HG02759 (cell line): ENCODE measurements around the gene DUSP16.
"Not testable (repeated sequence)": the region's sequence is repeated elsewhere in the genome, so short reads cannot be mapped to it uniquely, and the experiment has no call there.

ENCODE experiments used
- ATAC-seq: cut with Tn5 transposase; IDR thresholded peaks from one replicate; pipeline ENCODE4 v1.9.1; 2021; ENCODE audit warnings: mild to moderate bottlenecking, moderate library complexity; ENCODE audit not compliant: unreplicated experiment

Gene DUSP16, protein sequence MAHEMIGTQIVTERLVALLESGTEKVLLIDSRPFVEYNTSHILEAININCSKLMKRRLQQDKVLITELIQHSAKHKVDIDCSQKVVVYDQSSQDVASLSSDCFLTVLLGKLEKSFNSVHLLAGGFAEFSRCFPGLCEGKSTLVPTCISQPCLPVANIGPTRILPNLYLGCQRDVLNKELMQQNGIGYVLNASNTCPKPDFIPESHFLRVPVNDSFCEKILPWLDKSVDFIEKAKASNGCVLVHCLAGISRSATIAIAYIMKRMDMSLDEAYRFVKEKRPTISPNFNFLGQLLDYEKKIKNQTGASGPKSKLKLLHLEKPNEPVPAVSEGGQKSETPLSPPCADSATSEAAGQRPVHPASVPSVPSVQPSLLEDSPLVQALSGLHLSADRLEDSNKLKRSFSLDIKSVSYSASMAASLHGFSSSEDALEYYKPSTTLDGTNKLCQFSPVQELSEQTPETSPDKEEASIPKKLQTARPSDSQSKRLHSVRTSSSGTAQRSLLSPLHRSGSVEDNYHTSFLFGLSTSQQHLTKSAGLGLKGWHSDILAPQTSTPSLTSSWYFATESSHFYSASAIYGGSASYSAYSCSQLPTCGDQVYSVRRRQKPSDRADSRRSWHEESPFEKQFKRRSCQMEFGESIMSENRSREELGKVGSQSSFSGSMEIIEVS

DNA sequence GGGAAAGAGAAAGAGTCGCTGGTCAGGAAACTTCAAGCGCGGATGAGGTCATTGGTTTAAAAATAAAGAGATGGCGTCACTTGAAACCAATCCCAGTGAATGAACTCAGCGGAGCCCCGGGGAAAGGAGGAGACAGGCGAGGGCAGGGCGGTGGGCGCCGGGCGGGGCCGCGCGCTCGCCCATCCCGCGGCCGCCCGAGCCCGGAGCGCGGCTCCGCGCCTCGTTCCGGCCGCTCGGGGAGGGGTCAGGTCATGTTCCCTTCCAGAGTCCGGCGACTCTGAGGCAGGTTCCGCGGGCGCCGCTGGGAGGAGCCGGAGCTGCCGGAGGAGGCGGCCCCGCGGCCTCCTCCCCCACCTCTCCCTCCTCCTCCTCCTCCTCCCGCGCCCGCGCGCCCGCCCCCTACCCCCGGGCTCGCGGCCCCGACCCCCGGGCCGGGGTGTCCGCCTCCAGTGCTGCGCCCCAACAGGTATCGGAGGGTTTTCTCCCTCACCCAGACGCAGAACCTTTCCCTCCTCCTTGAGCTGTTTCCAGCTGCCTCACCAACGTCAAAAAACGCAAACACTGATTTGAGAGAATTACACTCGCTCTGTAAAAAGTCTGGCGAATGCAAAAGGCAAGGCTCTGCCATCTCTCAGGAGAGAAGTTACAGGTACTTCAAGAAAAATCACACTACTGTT lies at the start of gene DUSP16:
Gene DUSP16 (minus strand): TSS at position 279 of the 677 bp plus-strand sequence. CDS start 41,765 bp downstream, outside the sequence.
- ATAC-seq: peak; percentile 80

- ATAC-seq: no peak
Observed at GRCh38 chr12:12612358-12612757, 49.7 kb upstream of the DUSP16 start.

DNA sequence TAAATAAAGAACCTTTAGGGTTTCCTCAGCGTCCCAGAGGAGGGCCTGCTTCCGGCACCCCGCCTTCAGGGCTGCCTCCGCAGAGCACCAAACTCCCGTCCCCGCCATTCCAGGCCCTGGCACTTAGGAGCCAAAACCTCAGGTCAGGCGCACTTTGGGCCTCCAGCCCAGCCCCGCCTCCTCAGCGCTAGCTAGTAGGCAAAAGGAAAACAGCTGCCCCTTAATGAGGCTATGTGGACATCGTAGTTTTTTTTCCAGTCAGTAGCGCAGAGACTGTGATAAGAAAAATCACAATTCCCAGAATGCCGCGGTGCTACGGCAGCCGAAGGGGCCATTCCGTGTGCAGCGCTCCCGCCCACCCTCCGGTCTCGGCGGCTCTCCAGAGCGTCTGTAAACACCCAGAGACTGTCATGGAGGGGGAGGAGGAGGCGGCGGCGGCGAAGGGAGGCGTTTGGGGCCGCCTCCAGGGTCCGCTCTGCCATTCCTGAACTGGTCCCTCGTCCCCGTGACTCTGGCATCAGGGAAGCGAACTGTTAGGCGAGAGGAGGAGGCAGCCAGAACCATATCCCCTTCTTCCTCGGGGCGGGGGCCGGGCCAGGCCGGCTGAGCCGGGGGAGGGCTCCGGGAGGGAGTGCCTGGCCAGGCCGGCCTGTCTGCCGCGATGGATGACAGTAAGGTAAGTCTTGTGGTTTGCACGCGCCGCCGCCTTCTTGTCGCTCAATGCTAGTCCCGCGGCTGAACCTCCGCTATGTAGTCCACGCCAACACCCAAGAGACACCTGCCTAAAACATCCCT lies 49.0 kb upstream of the DUSP16 start, which contains the start of gene CREBL2:
Gene CREBL2 (plus strand): TSS at position 365 of the 795 bp plus-strand sequence. CDS start 297 bp downstream, at position 662.
- ATAC-seq: peak; percentile 84

- ATAC-seq: no peak
Observed at GRCh38 chr12:12610711-12611110, 48.0 kb upstream of the DUSP16 start.

- no peak for ATAC-seq
Observed at GRCh38 chr12:12609692-12610091, 47.0 kb upstream of the DUSP16 start.

GRCh38 chr12:12608557-12608957 lies 45.9 kb upstream of the DUSP16 start:
- no peak for ATAC-seq

DNA sequence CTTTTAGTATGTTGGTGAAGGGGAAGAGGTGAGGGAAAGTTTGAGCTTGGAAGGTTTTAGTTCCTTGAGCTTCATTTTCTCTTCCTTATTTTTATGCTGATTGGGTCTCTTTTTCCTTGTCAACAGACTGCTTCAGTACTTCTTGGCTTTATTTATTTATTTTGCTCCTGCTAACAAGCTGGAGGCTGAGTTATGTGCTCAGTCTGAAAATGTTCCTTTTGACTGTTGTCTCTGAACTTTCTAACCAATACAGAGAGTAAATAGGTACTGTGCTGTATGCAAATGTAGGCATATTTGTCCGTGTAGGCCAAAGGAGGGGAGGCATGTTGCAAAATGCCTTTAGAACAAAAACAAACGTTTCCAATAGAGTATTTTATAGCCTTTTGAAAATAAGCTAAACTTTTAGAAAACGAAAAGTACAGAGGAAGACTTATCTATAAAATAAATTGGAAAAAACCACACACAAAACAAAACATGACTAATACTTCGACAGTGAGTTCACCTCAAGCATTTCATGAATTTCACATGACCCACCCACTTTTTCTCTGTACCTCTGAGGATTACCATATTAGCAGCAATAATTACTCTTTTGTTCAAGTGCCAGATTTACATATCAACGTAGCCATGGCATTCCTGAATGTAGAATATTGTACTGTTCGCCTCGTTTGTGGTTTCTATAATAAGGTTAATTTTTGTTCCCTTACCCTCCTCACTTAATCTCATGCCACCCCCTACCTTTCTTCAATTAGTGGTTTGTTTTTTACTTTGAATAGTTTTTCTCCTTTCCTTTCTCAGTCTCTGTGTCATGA lies 44.3 kb upstream of the DUSP16 start:
- ATAC-seq: no peak

- no peak for ATAC-seq
Observed at GRCh38 chr12:12604740-12605139, 42.1 kb upstream of the DUSP16 start.

DNA sequence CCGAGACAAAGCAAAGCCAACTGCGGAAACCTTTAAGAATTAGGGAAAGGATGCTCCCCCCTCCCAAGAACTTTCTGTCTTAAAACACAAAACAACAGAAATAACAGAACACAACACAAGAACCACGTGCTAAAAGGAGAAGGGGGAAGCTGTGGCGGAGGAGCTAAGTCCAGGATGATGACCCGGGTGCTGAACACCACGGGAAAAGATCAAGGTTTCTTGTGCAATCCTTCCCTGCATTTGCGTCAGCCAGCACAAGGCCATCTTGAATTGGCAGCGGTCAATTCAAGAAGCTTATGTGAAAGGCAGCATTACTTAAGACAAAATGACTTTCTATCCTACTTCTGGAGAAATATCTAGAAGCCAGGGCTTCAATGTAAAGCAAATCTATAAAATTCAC lies 38.0 kb upstream of the DUSP16 start:
- no peak for ATAC-seq

DNA sequence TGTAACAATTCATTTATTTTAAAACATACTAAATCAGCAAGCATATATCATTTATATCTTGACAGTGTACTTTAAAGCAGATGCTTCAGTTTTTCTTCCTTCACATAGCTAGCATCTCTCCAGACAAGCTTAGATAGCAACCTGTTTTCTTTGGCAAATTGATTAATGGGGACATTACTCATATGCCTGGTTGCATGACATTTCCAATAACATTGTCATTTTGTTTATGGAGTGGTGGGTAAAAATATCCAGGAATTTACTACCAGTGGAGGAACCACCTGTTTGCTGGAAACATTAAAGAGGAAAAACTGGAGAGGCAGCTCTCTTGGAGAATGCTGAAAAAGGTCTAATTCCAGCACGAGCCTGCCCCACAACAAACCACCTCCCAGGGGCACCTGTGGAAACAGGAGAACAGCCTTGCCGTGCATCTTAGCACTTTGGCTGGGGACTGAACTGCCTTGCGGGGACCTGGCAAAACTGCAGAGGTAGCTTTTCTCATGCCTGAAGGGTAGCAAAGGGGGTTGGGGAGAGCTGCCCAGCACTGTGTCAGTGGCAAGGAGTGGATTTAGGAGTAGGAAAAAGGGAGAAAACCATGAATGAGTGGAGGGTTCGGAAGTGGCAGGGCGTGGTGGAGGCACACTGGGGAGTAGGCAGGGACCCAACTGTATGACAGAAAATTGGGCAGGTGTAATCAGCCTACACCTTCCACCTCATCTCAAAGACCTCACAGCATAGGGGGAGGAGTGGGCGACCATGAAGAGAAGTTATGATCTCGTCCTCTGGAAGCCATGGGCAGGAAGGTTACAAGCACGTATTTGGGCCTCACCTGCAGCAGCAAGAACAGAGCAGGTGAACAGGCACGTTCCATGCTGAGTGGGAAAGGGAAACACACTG lies 37.3 kb upstream of the DUSP16 start:
- ATAC-seq: no peak

DNA sequence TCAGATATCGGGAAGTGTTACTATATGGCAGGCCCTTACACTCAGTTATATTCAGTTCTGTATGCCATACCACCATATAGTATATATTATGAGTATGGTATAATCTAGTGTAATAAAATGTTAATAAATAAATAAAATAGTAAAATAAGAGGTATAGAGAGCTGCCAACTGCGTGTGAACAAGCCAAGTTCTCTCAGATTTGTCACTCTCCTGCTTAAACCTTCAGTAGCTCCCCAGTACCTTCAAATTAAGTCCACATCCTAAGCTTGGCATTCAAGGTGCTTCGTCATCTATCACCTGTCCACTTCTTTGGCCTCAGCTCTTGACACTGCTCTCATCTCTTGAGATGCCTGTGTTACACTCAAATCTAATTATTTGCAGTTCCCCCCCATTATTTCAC lies 36.2 kb upstream of the DUSP16 start:
- ATAC-seq: no peak

- ATAC-seq: not testable (repeated sequence)
Observed at GRCh38 chr12:12596598-12596997, 33.9 kb upstream of the DUSP16 start.

GRCh38 chr12:12595929-12596328 lies 33.3 kb upstream of the DUSP16 start:
- ATAC-seq: not testable (repeated sequence)

GRCh38 chr12:12592930-12593329 lies 30.3 kb upstream of the DUSP16 start:
- no peak for ATAC-seq

DNA sequence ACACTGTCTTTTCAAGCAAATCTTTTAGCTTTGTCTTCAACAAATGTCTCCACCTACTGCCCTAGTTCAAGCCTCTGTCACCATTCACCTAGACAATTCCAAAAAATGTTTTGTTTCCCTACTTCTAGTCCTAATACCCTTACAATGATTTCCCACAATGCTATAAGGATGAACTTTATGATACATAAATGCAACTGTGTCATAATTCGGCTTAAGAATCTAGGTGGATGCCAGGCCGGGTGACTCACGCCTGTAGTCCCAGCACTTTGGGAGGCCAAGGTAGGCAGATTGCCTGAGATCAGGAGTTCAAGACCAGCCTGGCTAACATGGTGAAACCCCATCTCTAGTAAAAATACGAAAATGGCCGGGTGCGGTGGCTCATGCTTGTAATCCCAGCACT lies 28.3 kb upstream of the DUSP16 start:
- no peak for ATAC-seq

GRCh38 chr12:12588436-12588835 lies 25.8 kb upstream of the DUSP16 start:
- not testable (repeated sequence) for ATAC-seq

DNA sequence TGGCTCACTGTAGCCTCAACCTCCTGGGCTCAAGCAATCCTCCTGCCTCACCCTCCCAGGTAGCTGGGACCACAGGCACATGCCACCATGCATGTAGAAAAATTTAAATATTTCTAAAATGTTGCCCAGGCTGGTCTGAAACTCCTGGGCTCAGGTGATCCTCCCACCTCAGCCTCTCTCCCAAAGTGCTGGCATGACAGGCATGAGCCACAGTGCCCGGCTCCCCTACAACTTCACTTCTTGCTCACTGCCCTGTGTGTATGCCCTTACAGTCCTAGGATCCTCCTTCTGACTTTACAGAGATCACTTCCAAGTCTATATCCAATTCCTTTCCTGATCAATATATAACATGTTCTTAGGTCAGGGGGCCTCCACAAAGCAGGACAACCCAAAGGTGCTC lies 25.2 kb upstream of the DUSP16 start:
- no peak for ATAC-seq

DNA sequence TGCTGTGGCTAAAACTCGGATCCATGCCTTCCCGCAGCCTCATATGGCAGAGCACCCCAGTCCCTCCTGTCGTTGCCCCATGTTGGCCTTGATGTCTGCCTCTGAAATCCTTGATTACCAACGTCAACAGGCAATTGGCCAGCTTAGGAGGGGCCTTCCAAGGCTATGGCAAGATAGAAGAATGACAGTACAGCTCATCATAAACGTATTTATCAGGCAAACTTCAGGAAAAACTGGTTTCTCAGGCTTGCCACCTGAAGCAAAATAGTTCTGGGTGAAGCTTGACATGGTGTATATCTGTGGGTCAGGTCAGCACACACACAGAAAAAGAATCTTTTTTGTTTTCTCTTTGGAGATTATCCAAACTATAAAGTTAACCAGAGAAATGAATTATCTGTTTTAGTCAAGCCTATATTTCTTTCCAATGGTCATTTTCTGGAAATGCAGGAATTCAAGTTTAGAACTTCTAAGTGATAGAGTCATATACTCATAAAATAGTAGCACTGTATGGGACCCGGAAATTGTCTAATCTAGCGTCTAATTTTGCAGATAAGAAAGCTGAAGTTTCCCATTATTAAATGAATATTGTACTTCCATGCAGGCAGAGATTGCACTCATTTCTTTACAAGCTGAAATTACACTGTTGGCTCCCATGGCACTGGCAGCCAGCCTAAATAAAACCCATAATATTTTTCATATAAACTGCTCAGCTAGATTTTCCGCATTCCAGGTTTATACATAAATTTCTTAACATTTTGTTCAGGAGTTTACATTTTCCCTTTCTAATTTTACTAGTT lies 24.4 kb upstream of the DUSP16 start:
- no peak for ATAC-seq
